IMR-90 (cell line): ENCODE results near the gene TMEM33. TPM values are rescaled to one million over a fixed set of nuclear protein-coding genes. Genes with fewer than 3 reads are reported as not detected.

Experiments
- ATAC-seq: fragments of 200-7000 bp; cut with Tn5 transposase; 2 replicates; pipeline ENCODE4 v1.9.1; 2020; ENCODE audit warnings: low read depth, mild to moderate bottlenecking, moderate library complexity
- BruUV-seq: library from RNA; stranded (reverse); fragments of 400-500 nt; replicated peaks from 2 replicates; lab custom pipeline; 2021; lab: Mats Ljungman, UMichigan
- CTCF ChIA-PET: fragments of 300-600 bp; formaldehyde crosslinking; extraction: SDS; loops from one replicate; lab custom pipeline; 2021; ENCODE audit warnings: antibody characterized with exemption; lab: Yijun Ruan, JAX
- POLR2A ChIA-PET: fragments of 300-600 bp; sonication (Branson Sonifier 250); formaldehyde crosslinking; loops from one replicate; lab custom pipeline; 2022; ENCODE audit warnings: antibody characterized with exemption; ENCODE audit not compliant: unreplicated experiment; lab: Charles Lee
- DNase-seq: peaks from one replicate; pipeline ENCODE4 v3.0.0; 2013
- H2AFZ ChIP-seq: replicated peaks from 2 replicates; pipeline ENCODE3; 2013; ENCODE audit warnings: low read length, mild to moderate bottlenecking; ENCODE audit not compliant: poor library complexity
- H2AK5ac ChIP-seq: 2 replicates; pipeline ENCODE4 v1.6.1; 2013; ENCODE audit warnings: low read depth, low read length, inconsistent platforms
- H2AK9ac ChIP-seq: replicated peaks from 2 replicates; pipeline ENCODE3; 2013; ENCODE audit warnings: mild to moderate bottlenecking, low read depth, low read length, moderate library complexity; ENCODE audit not compliant: poor library complexity
- H2BK120ac ChIP-seq: 2 replicates; pipeline ENCODE4 v1.6.1; 2013; ENCODE audit warnings: low read depth, low read length, inconsistent platforms
- H2BK15ac ChIP-seq: 3 replicates; pipeline ENCODE4 v1.6.1; 2013; ENCODE audit warnings: low read depth, low read length, inconsistent platforms
- H2BK20ac ChIP-seq: 2 replicates; pipeline ENCODE4 v1.6.1; 2013; ENCODE audit warnings: low read depth, mild to moderate bottlenecking, inconsistent platforms, low read length, moderate library complexity
- H2BK5ac ChIP-seq: 2 replicates; pipeline ENCODE4 v1.6.1; 2013; ENCODE audit warnings: mild to moderate bottlenecking, low read depth, low read length, inconsistent platforms; ENCODE audit not compliant: poor library complexity, severe bottlenecking
- H3K14ac ChIP-seq: replicated peaks from 2 replicates; pipeline ENCODE4 v1.6.1; 2013; ENCODE audit warnings: low read depth, low read length, inconsistent platforms
- H3K18ac ChIP-seq: 2 replicates; pipeline ENCODE4 v1.6.1; 2013; ENCODE audit warnings: low read depth, low read length, control low read depth
- H3K23ac ChIP-seq: 2 replicates; pipeline ENCODE4 v1.6.1; 2013; ENCODE audit warnings: low read depth, low read length, inconsistent platforms
- H3K27ac ChIP-seq: 2 replicates; pipeline ENCODE4 v1.5.1; 2013; ENCODE audit warnings: mild to moderate bottlenecking, control low read depth, low read length; ENCODE audit not compliant: insufficient read depth
- H3K27me3 ChIP-seq: 2 replicates; pipeline ENCODE4 v1.6.1; 2013; ENCODE audit warnings: low read length; ENCODE audit not compliant: control insufficient read depth, insufficient read depth
- H3K36me3 ChIP-seq: 2 replicates; pipeline ENCODE4 v1.6.1; 2013; ENCODE audit warnings: low read length, mixed read lengths; ENCODE audit not compliant: control insufficient read depth, insufficient read depth
- H3K4ac ChIP-seq: 2 replicates; pipeline ENCODE4 v1.6.1; 2013; ENCODE audit warnings: low read depth, low read length, inconsistent platforms
- H3K4me1 ChIP-seq: 2 replicates; pipeline ENCODE4 v1.6.1; 2013; ENCODE audit warnings: low read length, mixed read lengths; ENCODE audit not compliant: control insufficient read depth, insufficient read depth
- H3K4me2 ChIP-seq: 2 replicates; pipeline ENCODE4 v1.6.1; 2013; ENCODE audit warnings: low read depth, mild to moderate bottlenecking, control low read depth, low read length, moderate library complexity
- H3K4me3 ChIP-seq: 2 replicates; pipeline ENCODE4 v1.5.1; 2013; ENCODE audit warnings: low read depth, mild to moderate bottlenecking, control low read depth, low read length, moderate library complexity; ENCODE audit not compliant: insufficient read depth
- H3K56ac ChIP-seq: 2 replicates; pipeline ENCODE4 v1.6.1; 2013; ENCODE audit warnings: low read length, inconsistent platforms; ENCODE audit not compliant: insufficient read depth; ENCODE audit errors: extremely low read depth
- H3K79me1 ChIP-seq, 2 experiments: 2 replicates each; pipeline ENCODE4 v1.6.1; 2013; ENCODE audit warnings: low read length in 2 of 2, inconsistent platforms in 1 of 2, low read depth in 1 of 2
- H3K9ac ChIP-seq: 2 replicates; pipeline ENCODE4 v1.6.1; 2013; ENCODE audit warnings: low read depth, low read length, control low read depth
- H3K9me1 ChIP-seq: 2 replicates; pipeline ENCODE4 v1.6.1; 2013; ENCODE audit warnings: low read length, inconsistent platforms; ENCODE audit not compliant: insufficient read depth
- H3K9me3 ChIP-seq: 2 replicates; pipeline ENCODE4 v1.6.1; 2013; ENCODE audit warnings: low read length; ENCODE audit not compliant: control insufficient read depth, insufficient read depth
- H4K20me1 ChIP-seq: 2 replicates; pipeline ENCODE4 v1.6.1; 2013; ENCODE audit warnings: low read length, inconsistent platforms; ENCODE audit not compliant: insufficient read depth
- H4K5ac ChIP-seq: 2 replicates; pipeline ENCODE4 v1.6.1; 2013; ENCODE audit warnings: mild to moderate bottlenecking, low read depth, low read length, control low read depth
- H4K8ac ChIP-seq, 2 experiments: 2 replicates each; pipeline ENCODE4 v1.6.1; 2013; ENCODE audit warnings: low read depth in 2 of 2, low read length in 2 of 2, control low read depth in 1 of 2, inconsistent platforms in 1 of 2
- H4K91ac ChIP-seq: 2 replicates; pipeline ENCODE4 v1.6.1; 2013; ENCODE audit warnings: low read depth, low read length, inconsistent platforms; ENCODE audit not compliant: insufficient read depth
- FOS ChIP-seq: fragments of 150-350 bp; IDR thresholded peaks from 2 replicates; pipeline ENCODE4 v1.6.1; 2016; ENCODE audit warnings: low read depth, low read length
- WGBS, 2 experiments: methylation state at CpG; one replicate each; pipeline versions ENCODE4 v1.1.5 to v1.1.7; 2013; ENCODE audit warnings: missing lambda C conversion rate in 2 of 2; ENCODE audit not compliant: insufficient read length in 1 of 2; ENCODE audit errors: extremely low coverage in 2 of 2; 5-methylcytosine and 5-hydroxymethylcytosine counted together
- dilution Hi-C: fragments of 300-500 bp; cut with HindIII; formaldehyde crosslinking; loops from one replicate; pipeline ENCODE4 v1.14.3; 2018; ENCODE audit warnings: low sequenced_read_pairs; ENCODE audit not compliant: unreplicated experiment
- in situ Hi-C: fragments of 300-500 bp; cut with MboI; formaldehyde crosslinking; loops from 3 replicates; pipeline ENCODE4 v1.14.3; 2019; ENCODE audit warnings: low sequenced_read_pairs, inconsistent platforms, mixed read lengths
- intact Hi-C: fragments of 100-400 bp; cut with micrococcal nuclease; formaldehyde crosslinking; loops from 2 replicates; pipeline ENCODE4 v1.10.0; 2022
- polyA plus RNA-seq, 3 experiments: library from polyadenylated mRNA; depleted of rRNA; stranded (reverse); fragments of >200 nt; gene quantifications; 2 replicates each; pipeline ENCODE4 v1.2.3, GENCODE V29; 2012; ENCODE audit warnings: low replicate concordance in 1 of 3
- total RNA-seq: library from RNA; depleted of rRNA; stranded (reverse); fragments of >200 nt; gene quantifications from 2 replicates; pipeline ENCODE4 v1.2.3, GENCODE V29; 2012
- TF ChIP-seq, protein P1 (sequence below): fragments of 150-350 bp; IDR thresholded peaks from 2 replicates; pipeline ENCODE4 v1.6.1; 2017; ENCODE audit warnings: mild to moderate bottlenecking, antibody characterized with exemption, low read length, low read depth

The TMEM33 gene
- total and polyA plus RNA-seq, 2 of the 4 experiments (the other 2 are of a cell fraction): 23.6 to 45.5 TPM

DNA sequence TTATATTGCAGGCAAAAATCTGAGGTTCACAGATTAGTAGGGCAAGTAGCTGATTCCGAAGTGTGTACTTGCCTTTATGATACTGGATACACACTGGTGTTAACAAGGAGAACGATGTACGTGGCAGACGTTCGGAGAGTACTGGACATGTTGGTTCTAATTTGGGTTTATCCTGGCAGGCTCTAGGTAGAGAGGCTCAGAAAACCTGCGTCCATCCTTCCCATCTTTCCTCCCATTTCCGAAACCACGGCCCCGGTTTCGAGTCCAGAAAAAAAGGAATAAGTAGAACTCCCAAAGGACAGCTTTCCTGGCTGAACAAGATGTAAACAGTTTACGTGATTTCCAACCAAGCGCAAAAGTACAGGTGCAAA, 54.8 kb downstream of the TMEM33 start:
- Histone ChIP-seq H4K5ac (peak overlapping the region; percentile 96), H2AK5ac (no peak overlapping the region), H3K9me3 (no peaks in the 10 kb centered on the region), H3K9ac (peak overlapping the region; percentile 77), H4K20me1 (peaks cover 4% of the 10 kb centered on the region; the same call in 1 of the 2 replicates), H2BK5ac (peak overlapping the region; percentile 15), H4K8ac (peak overlapping the region; percentile 97), H3K79me1 (peaks cover 14 to 29% of the 10 kb centered on the region in 2 experiments), H2AK9ac (peak overlapping the region; percentile 61), H3K18ac (no peak overlapping the region), H3K14ac (peak overlapping the region; percentile 92), H3K36me3 (no peaks in the 10 kb centered on the region), H3K4me1 (peaks cover 5% of the 10 kb centered on the region), H3K56ac (peak overlapping the region; percentile 69; the same call in 1 of the 2 replicates), H2BK120ac (peak overlapping the region; percentile 9; the same call in 1 of the 2 replicates), H4K91ac (peak overlapping the region; percentile 23; the same call in 1 of the 2 replicates), H3K4me3 (peak overlapping the region; percentile 62), H2AFZ (peak overlapping the region; percentile 92), H2BK20ac (peak overlapping the region; percentile 35; the same call in 1 of the 2 replicates), H3K4ac (peak overlapping the region; percentile 59; the same call in 1 of the 2 replicates), H3K4me2 (peak overlapping the region; percentile 95), H3K27ac (peak overlapping the region; percentile 28), H3K27me3 (no peaks in the 10 kb centered on the region), H3K23ac (peak overlapping the region; percentile 75), H2BK15ac (no peak overlapping the region), H3K9me1 (peaks cover 3% of the 10 kb centered on the region; the same call in 1 of the 2 replicates)
- ChIA-PET CTCF (interaction anchor here (0.5 kb wide), 1 partner anchor 10 kb away, joined by 3 read pairs; no protein-coding TSS in a partner anchor), POLR2A (no interaction called here)
- intact Hi-C loops (no loop called here), dilution Hi-C loops (no loop called here), in situ Hi-C loops (no loop called here)
- 0% methylated on average over 2 of the region's 12 CpGs; no CpG with 5 or more reads in 1 of the 2 experiments for WGBS, 2 experiments
- DNase-seq: peak; percentile 1
- ATAC-seq: peak; percentile 40
- BruUV-seq: no TSS peak
- TF ChIP-seq FOS: no peak
- TF ChIP-seq, protein P1, sequence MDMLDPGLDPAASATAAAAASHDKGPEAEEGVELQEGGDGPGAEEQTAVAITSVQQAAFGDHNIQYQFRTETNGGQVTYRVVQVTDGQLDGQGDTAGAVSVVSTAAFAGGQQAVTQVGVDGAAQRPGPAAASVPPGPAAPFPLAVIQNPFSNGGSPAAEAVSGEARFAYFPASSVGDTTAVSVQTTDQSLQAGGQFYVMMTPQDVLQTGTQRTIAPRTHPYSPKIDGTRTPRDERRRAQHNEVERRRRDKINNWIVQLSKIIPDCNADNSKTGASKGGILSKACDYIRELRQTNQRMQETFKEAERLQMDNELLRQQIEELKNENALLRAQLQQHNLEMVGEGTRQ: no peak
